Left lung (tissue), 10 donors: ENCODE data around the gene AS3MT. TPM values are rescaled to one million over a fixed set of nuclear protein-coding genes. Genes with fewer than 3 reads are reported as not detected.

Experiments
- ATAC-seq: fragments of 200-7000 bp; cut with Tn5 transposase; one replicate; pipeline ENCODE4 v1.9.1; 2020; ENCODE audit warnings: moderate library complexity
- DNase-seq, 4 donors: peaks; one replicate each; pipeline ENCODE4 v3.0.0-alpha.2; 2013 to 2020
- H3K27ac ChIP-seq, 2 donors: fragments of 200-600 bp; sonication (generic) in 1 of 2; one replicate each; pipeline versions ENCODE4 v1.5.0 to v1.8.0; 2020 to 2021
- H3K27me3 ChIP-seq, 2 donors: fragments of 200-600 bp; sonication (generic) in 1 of 2; one replicate each; pipeline versions ENCODE4 v1.5.0 to v1.8.0; 2020 to 2021
- H3K36me3 ChIP-seq, 2 donors: fragments of 200-600 bp; sonication (generic) in 1 of 2; one replicate each; pipeline versions ENCODE4 v1.5.0 to v1.8.0; 2020 to 2021
- H3K4me1 ChIP-seq, 2 donors: fragments of 200-600 bp; one replicate each; pipeline ENCODE4 v1.8.0; 2021
- H3K4me3 ChIP-seq, 2 donors: fragments of 200-600 bp; sonication (generic) in 1 of 2; one replicate each; pipeline versions ENCODE4 v1.5.0 to v1.8.0; 2020 to 2021; ENCODE audit warnings: mild to moderate bottlenecking in 1 of 2
- H3K9me3 ChIP-seq, 2 donors: fragments of 200-600 bp; sonication (generic) in 1 of 2; one replicate each; pipeline versions ENCODE4 v1.5.0 to v1.8.0; 2020 to 2021
- intact Hi-C, 2 donors: fragments of 100-400 bp; cut with DNase I; formaldehyde crosslinking; loops; one replicate each; pipeline versions ENCODE4 v1.11.2 to v1.14.2; 2022
- polyA plus RNA-seq, 6 donors: library from polyadenylated mRNA; unstranded; fragments of 120-200 nt; gene quantifications; one replicate each; pipeline ENCODE4 v1.2.1, GENCODE V29; 2013; ENCODE audit not compliant: insufficient read length in 6 of 6
- total RNA-seq, 2 donors: library from RNA; stranded (reverse); fragmentation: NEBNext Ultra II Directional; extraction: Animal tissue kit (Norgen Biotek cat#: 25700); gene quantifications; one replicate each; pipeline ENCODE4 v1.2.1, GENCODE V29; 2021
- TF ChIP-seq, protein P1 (sequence below), 2 donors: fragments of 200-600 bp; sonication (generic) in 1 of 2; IDR thresholded peaks; one replicate each; pipeline versions ENCODE4 v1.5.0 to v1.8.0; 2021; ENCODE audit warnings: antibody characterized with exemption in 2 of 2
- donor health status: DM: no; HTN: yes; CAD: no.
- donor health status: DM: no; HTN: no; CAD: no.

AS3MT gene
- total and polyA plus RNA-seq, 8 donors: 1.5 to 18.9 (median 14.9) TPM

DNA sequence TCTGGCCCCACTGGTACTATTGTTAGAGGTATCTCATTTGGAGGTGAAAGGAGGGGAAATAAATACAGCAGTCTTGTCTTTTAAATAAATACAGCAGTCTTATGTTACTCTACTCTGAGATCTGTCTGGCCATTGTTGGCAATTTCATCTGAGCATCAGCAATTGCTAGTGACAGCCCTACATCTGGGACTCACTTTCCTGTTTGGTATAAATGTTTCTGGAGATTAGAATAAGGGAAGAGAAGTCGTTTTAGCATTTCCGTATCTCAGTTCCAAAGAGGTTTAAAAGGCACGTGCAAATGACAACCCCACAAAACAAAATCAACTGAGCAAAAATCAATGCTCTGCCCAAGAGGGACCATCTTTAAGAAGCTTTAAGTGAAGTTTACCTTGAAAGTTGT, 30.7 kb downstream of the AS3MT start:
- Histone ChIP-seq H3K4me3 (no peak overlapping the region), H3K9me3 (no peaks in the 10 kb centered on the region), H3K27me3 (no peaks in the 10 kb centered on the region), H3K4me1 (no peaks in the 10 kb centered on the region), H3K36me3 (no peaks in the 10 kb centered on the region), H3K27ac (no peak overlapping the region)
- ATAC-seq (no peak), DNase-seq (no peak)
- TF ChIP-seq, protein P1, sequence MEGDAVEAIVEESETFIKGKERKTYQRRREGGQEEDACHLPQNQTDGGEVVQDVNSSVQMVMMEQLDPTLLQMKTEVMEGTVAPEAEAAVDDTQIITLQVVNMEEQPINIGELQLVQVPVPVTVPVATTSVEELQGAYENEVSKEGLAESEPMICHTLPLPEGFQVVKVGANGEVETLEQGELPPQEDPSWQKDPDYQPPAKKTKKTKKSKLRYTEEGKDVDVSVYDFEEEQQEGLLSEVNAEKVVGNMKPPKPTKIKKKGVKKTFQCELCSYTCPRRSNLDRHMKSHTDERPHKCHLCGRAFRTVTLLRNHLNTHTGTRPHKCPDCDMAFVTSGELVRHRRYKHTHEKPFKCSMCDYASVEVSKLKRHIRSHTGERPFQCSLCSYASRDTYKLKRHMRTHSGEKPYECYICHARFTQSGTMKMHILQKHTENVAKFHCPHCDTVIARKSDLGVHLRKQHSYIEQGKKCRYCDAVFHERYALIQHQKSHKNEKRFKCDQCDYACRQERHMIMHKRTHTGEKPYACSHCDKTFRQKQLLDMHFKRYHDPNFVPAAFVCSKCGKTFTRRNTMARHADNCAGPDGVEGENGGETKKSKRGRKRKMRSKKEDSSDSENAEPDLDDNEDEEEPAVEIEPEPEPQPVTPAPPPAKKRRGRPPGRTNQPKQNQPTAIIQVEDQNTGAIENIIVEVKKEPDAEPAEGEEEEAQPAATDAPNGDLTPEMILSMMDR (IDR thresholded peaks at IDR 0.05): no peak
- intact Hi-C loops: loop anchor here in 1 of 2 donors (5.0 kb wide), 2 partner anchors 63 to 173 kb away; partner anchors contain the start of gene CYP17A1

GRCh38 chr10:102904346-102904745, 35.1 kb downstream of the AS3MT start:
- no peak overlapping the region for H3K4me3 ChIP-seq
- TF ChIP-seq, protein P1 (IDR thresholded peaks at IDR 0.05): no peak
- no peaks in the 10 kb centered on the region for H3K36me3 ChIP-seq
- no peaks in the 10 kb centered on the region for H3K4me1 ChIP-seq
- H3K27ac ChIP-seq: no peak overlapping the region
- DNase-seq: no peak
- no peaks in the 10 kb centered on the region for H3K27me3 ChIP-seq
- intact Hi-C loops: loop anchor here in 1 of 2 donors (5.0 kb wide), 2 partner anchors 67 to 177 kb away; partner anchors contain the start of gene CYP17A1
- ATAC-seq: no peak
- no peaks in the 10 kb centered on the region for H3K9me3 ChIP-seq

GRCh38 chr10:102906507-102906906, 37.2 kb downstream of the AS3MT start:
- no peaks in the 10 kb centered on the region for H3K4me1 ChIP-seq
- H3K4me3 ChIP-seq: no peak overlapping the region
- H3K9me3 ChIP-seq: no peaks in the 10 kb centered on the region
- no peaks in the 10 kb centered on the region for H3K36me3 ChIP-seq
- TF ChIP-seq, protein P1 (IDR thresholded peaks at IDR 0.05): no peak
- H3K27ac ChIP-seq: no peak overlapping the region
- no peaks in the 10 kb centered on the region for H3K27me3 ChIP-seq
- intact Hi-C loops: no loop called here
- no peak for DNase-seq
- ATAC-seq: no peak

DNA sequence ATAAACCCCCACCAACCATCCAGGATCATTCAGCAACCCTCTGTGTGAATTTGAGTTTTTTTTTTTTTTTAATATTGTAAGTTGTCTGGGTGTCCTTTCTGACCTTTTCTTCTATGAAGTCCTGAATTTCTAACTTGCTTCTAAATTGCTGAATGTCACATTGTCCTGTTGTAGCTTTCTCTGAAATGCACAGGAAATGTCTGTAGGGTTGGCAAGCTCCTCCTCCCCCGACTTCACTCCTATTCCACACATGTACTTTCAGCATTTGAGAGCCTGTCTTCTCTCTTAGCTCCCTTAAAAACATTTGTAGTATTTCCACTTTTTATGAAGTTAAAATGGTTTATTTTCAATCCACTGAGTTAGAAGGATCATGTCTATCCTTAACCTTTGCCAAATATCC, 45.5 kb downstream of the AS3MT start:
- no peak for DNase-seq
- intact Hi-C loops: loop anchor here in 1 of 2 donors (5.0 kb wide), 1 partner anchor 153 kb away; no protein-coding TSS in a partner anchor
- peaks cover 13 to 23% of the 10 kb centered on the region in 2 donors for H3K4me1 ChIP-seq
- H3K27me3 ChIP-seq: peaks cover 0 to 19% of the 10 kb centered on the region in 2 donors
- no peaks in the 10 kb centered on the region for H3K9me3 ChIP-seq
- no peaks in the 10 kb centered on the region for H3K36me3 ChIP-seq
- TF ChIP-seq, protein P1 (IDR thresholded peaks at IDR 0.05): no peak
- no peak overlapping the region for H3K27ac ChIP-seq
- no peak for ATAC-seq
- H3K4me3 ChIP-seq: no peak overlapping the region

- TF ChIP-seq, protein P1 (IDR thresholded peaks at IDR 0.05): no peak
- Histone ChIP-seq H3K36me3 (no peaks in the 10 kb centered on the region), H3K4me3 (no peak overlapping the region), H3K4me1 (peaks cover 25 to 37% of the 10 kb centered on the region in 2 donors), H3K27me3 (peaks cover 0 to 19% of the 10 kb centered on the region in 2 donors), H3K9me3 (no peaks in the 10 kb centered on the region), H3K27ac (no peak overlapping the region)
- no peak for ATAC-seq
- no peak for DNase-seq
- intact Hi-C loops: loop anchor here in 1 of 2 donors (5.0 kb wide), 1 partner anchor 151 kb away; no protein-coding TSS in a partner anchor
These were observed 46.9 kb downstream of the AS3MT start for GRCh38 chr10:102916173-102916572.
